Brain microvascular endothelial cell (primary cell): ENCODE data around the gene CCDC80.
A peak's percentile ranks its signal among the peaks of the same experiment; 100 is the strongest.

Source experiments
- DNase-seq: peaks from one replicate; pipeline ENCODE4 v3.0.0-alpha.2; 2020
- H3K27ac ChIP-seq: fragments of 250-450 bp; sonication (Bioruptor Pico); 2 replicates; pipeline ENCODE4 v1.5.1; 2020; ENCODE audit warnings: mild to moderate bottlenecking, moderate library complexity
- H3K27me3 ChIP-seq: fragments of 250-450 bp; sonication (Bioruptor Pico); replicated peaks from 2 replicates; pipeline ENCODE4 v1.5.1; 2020; ENCODE audit warnings: mild to moderate bottlenecking
- H3K36me3 ChIP-seq: fragments of 250-450 bp; sonication (Bioruptor Pico); replicated peaks from 2 replicates; pipeline ENCODE4 v1.5.1; 2020; ENCODE audit warnings: mild to moderate bottlenecking
- H3K4me3 ChIP-seq: 2 replicates; pipeline ENCODE4 v1.5.1; 2011; ENCODE audit warnings: low read depth, mild to moderate bottlenecking, control low read depth, low read length, moderate library complexity
- in situ Hi-C: cut with HindIII; loops from 2 replicates; pipeline ENCODE4 v1.10.0; 2017; ENCODE audit warnings: low sequenced_read_pairs, low pct_ligation_motif_present
- TF ChIP-seq, protein P1 (sequence below): IDR thresholded peaks from 2 replicates; pipeline ENCODE4 v1.5.1; 2011; ENCODE audit warnings: low read depth, mild to moderate bottlenecking, moderate library complexity, low read length, control low read depth, inconsistent platforms; ENCODE audit errors: missing control alignments

Gene CCDC80

DNA sequence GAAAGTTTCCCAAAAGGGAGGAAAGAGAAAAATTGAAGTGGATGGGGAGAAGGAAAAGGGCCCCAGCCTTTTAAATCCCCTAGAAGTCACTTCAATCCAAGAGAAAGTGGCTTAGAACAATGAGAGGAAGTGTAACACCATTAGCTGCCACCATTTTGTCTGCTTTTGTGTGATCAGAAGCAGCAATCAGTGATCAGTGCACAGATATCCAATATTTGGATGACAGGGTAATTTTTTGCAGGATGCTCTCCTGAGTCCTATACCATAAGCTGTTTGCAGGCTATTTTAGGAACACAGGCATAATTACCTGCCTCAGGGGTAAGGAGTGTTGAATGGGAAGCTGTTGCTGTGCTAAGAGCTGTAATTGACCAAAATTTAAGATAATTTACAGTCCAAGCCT lies 47.7 kb downstream of the CCDC80 start:
- Histone ChIP-seq H3K4me3 (no peak overlapping the region), H3K36me3 (no peaks in the 10 kb centered on the region), H3K27me3 (no peaks in the 10 kb centered on the region), H3K27ac (no peak overlapping the region)
- in situ Hi-C loops: loop anchor here (25.0 kb wide), 1 partner anchor 394 kb away; the partner anchor contains the start of genes CD200R1 and GTPBP8
- DNase-seq: no peak
- TF ChIP-seq, protein P1, sequence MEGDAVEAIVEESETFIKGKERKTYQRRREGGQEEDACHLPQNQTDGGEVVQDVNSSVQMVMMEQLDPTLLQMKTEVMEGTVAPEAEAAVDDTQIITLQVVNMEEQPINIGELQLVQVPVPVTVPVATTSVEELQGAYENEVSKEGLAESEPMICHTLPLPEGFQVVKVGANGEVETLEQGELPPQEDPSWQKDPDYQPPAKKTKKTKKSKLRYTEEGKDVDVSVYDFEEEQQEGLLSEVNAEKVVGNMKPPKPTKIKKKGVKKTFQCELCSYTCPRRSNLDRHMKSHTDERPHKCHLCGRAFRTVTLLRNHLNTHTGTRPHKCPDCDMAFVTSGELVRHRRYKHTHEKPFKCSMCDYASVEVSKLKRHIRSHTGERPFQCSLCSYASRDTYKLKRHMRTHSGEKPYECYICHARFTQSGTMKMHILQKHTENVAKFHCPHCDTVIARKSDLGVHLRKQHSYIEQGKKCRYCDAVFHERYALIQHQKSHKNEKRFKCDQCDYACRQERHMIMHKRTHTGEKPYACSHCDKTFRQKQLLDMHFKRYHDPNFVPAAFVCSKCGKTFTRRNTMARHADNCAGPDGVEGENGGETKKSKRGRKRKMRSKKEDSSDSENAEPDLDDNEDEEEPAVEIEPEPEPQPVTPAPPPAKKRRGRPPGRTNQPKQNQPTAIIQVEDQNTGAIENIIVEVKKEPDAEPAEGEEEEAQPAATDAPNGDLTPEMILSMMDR: no peak

DNA sequence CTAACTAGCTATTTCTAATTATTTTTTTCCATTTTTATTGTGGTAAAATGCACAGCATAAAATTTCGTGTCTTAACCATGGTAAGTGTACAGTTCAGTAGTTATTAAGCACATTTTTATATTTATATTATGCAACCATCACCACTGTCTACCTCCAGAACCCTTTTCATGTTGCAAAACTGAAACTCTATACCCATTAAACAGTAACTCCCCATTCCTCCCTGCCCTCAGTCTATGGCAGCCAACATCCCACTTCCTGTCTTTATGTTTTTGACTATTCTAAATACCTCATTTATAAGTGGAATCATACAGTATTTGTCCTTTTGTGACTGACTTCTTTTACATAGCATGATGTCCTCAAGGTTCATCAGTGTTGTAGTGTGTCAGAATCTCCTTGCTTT lies 53.6 kb downstream of the CCDC80 start:
- no peak for DNase-seq
- H3K36me3 ChIP-seq: peaks cover 6% of the 10 kb centered on the region
- in situ Hi-C loops: loop anchor here (25.0 kb wide), 1 partner anchor 400 kb away; the partner anchor contains the start of genes CD200R1 and GTPBP8
- TF ChIP-seq, protein P1: no peak
- no peak overlapping the region for H3K27ac ChIP-seq
- H3K4me3 ChIP-seq: no peak overlapping the region
- no peaks in the 10 kb centered on the region for H3K27me3 ChIP-seq

DNA sequence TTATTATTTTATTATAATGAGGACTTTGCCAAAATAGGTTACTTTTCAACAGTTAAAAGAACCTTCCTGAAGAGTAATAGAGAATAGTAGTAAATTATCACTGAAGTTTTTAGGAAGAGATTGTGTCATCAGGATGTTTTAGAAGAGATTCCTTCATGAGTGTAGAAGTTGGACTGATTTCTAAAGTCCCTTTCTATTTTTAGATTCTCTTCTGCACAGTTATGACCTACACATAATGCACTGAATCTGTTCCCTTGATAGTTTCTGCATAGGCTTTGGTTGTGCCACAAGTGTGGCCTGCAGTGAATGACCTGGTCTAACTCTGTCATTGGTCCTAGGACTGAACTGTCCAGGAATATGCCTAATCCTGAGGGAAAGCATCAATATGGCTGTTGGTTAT lies 55.2 kb downstream of the CCDC80 start:
- in situ Hi-C loops: loop anchor here (25.0 kb wide), 1 partner anchor 402 kb away; the partner anchor contains the start of genes CD200R1 and GTPBP8
- TF ChIP-seq, protein P1: no peak
- Histone ChIP-seq H3K27ac (no peak overlapping the region), H3K27me3 (no peaks in the 10 kb centered on the region), H3K4me3 (no peak overlapping the region), H3K36me3 (peaks cover 6% of the 10 kb centered on the region)
- DNase-seq: no peak

DNA sequence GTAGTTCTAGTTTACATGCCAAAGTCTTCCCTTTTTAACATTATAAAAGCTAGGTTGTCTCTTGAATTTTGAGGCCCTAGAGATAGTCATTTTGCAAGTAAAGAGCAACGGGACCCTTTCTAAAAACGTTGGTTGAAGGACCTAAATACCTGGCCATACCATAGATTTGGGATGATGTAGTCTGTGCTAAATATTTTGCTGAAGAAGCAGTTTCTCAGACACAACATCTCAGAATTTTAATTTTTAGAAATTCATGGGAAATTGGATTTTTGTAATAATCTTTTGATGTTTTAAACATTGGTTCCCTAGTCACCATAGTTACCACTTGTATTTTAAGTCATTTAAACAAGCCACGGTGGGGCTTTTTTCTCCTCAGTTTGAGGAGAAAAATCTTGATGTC lies 57.8 kb downstream of the CCDC80 start:
- Histone ChIP-seq H3K27ac (no peak overlapping the region), H3K27me3 (no peaks in the 10 kb centered on the region), H3K36me3 (peaks cover 8% of the 10 kb centered on the region), H3K4me3 (no peak overlapping the region)
- in situ Hi-C loops: loop anchor here (25.0 kb wide), 1 partner anchor 404 kb away; the partner anchor contains the start of genes CD200R1 and GTPBP8
- no peak for DNase-seq
- TF ChIP-seq, protein P1: no peak

DNA sequence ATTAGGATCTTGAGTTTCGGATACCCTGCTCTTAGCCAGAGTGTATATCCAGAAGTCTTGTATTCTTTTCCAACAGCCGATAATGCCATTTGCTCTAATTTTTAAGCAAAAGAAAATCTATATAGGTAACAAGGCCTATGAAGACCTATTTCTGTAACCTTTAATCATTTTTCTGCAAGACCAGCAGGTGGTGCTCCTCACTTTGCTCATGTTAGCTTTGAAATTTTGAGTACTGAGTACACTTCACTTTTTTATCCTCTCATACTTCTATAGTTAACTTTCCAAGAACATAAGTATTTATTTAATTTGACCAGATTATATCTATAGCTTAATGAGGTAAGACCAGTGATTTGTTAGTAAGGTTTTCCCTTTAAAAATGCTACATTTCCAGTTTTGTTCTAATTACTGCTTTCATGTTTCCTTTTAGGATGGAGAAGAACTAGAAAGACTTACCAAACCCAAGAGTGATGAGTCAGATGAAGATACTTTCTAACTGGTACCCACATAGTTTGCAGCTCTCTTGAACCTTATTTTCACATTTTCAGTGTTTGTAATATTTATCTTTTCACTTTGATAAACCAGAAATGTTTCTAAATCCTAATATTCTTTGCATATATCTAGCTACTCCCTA lies 58.6 kb downstream of the CCDC80 start:
- no peaks in the 10 kb centered on the region for H3K27me3 ChIP-seq
- TF ChIP-seq, protein P1: peak; percentile 71
- H3K36me3 ChIP-seq: peaks cover 8% of the 10 kb centered on the region
- no peak overlapping the region for H3K27ac ChIP-seq
- no peak overlapping the region for H3K4me3 ChIP-seq
- DNase-seq: peak; percentile 42
- in situ Hi-C loops: loop anchor here (25.0 kb wide), 1 partner anchor 405 kb away; the partner anchor contains the start of genes CD200R1 and GTPBP8

DNA sequence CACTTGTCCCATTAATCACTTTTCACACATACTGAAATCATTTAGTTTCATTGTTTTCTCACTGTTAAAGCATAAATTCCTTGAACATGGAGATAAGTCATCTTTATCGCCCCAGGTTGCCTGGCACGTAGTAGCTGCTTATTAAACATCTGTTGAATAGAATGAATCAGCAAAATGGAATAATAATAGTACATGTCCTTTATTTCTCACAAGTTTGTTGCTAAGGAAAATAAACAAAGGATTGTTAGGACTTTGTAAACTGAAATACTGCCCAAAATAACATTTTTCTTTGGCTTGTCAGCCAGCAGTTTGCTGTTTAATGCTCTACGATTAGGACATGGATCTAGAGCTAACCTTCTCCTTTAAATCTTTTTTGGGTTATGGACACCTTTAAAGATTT lies 61.2 kb downstream of the CCDC80 start:
- in situ Hi-C loops: loop anchor here (25.0 kb wide), 1 partner anchor 408 kb away; the partner anchor contains the start of genes CD200R1 and GTPBP8
- TF ChIP-seq, protein P1: no peak
- no peak overlapping the region for H3K27ac ChIP-seq
- H3K4me3 ChIP-seq: no peak overlapping the region
- DNase-seq: no peak
- H3K36me3 ChIP-seq: peaks cover 5% of the 10 kb centered on the region
- no peaks in the 10 kb centered on the region for H3K27me3 ChIP-seq
